GM23338 (cell line): Measurements from ENCODE around the gene AGPAT3. TPM values are rescaled to one million over a fixed set of nuclear protein-coding genes. Genes with fewer than 3 reads are reported as not detected.

Source experiments
- ATAC-seq: fragments of 200-7000 bp; cut with Tn5 transposase; 3 replicates; pipeline ENCODE4 v1.9.1; 2020
- DNase-seq: peaks from one replicate; pipeline ENCODE4 v3.0.0-alpha.2; 2015; ENCODE audit warnings: low spot score
- H2AFZ ChIP-seq: fragments of 200-600 bp; sonication (generic); 2 replicates; pipeline ENCODE4 v1.8.0; 2016; ENCODE audit warnings: antibody characterized with exemption, mild to moderate bottlenecking, moderate library complexity
- H3F3A ChIP-seq: fragments of 200-600 bp; sonication (generic); replicated peaks from 2 replicates; pipeline ENCODE4 v1.8.0; 2017; ENCODE audit warnings: antibody characterized with exemption, mixed run types, low read depth
- H3K27ac ChIP-seq: fragments of 200-600 bp; sonication (generic); 2 replicates; pipeline ENCODE4 v1.6.1; 2016; ENCODE audit warnings: low read depth
- H3K27me3 ChIP-seq: fragments of 200-600 bp; sonication (generic); 2 replicates; pipeline ENCODE4 v1.8.0; 2016; ENCODE audit warnings: mild to moderate bottlenecking, mixed run types, moderate library complexity; ENCODE audit not compliant: insufficient read depth
- H3K36me3 ChIP-seq: fragments of 200-600 bp; sonication (generic); 2 replicates; pipeline ENCODE4 v1.8.0; 2016; ENCODE audit warnings: mild to moderate bottlenecking; ENCODE audit not compliant: insufficient read depth
- H3K4me1 ChIP-seq: fragments of 200-600 bp; sonication (generic); 2 replicates; pipeline ENCODE4 v1.8.0; 2016; ENCODE audit warnings: mild to moderate bottlenecking, moderate library complexity; ENCODE audit not compliant: insufficient read depth
- H3K4me2 ChIP-seq: fragments of 200-600 bp; sonication (generic); 2 replicates; pipeline ENCODE4 v1.7.1; 2017; ENCODE audit warnings: mixed run types
- H3K4me3 ChIP-seq: fragments of 200-600 bp; sonication (generic); 2 replicates; pipeline ENCODE4 v1.6.1; 2016; ENCODE audit warnings: mixed run types
- H3K79me2 ChIP-seq: fragments of 200-600 bp; sonication (generic); replicated peaks from 2 replicates; pipeline ENCODE4 v1.8.0; 2017; ENCODE audit warnings: mild to moderate bottlenecking; ENCODE audit not compliant: insufficient read depth
- H3K9me2 ChIP-seq: fragments of 200-600 bp; sonication (generic); 2 replicates; pipeline ENCODE4 v1.8.0; 2017; ENCODE audit not compliant: insufficient read depth
- H4K20me1 ChIP-seq: fragments of 200-600 bp; sonication (generic); replicated peaks from 2 replicates; pipeline ENCODE4 v1.8.0; 2017; ENCODE audit warnings: mild to moderate bottlenecking; ENCODE audit not compliant: insufficient read depth
- H3K27ac Mint-ChIP-seq: 2 replicates; pipeline ENCODE4 v1.8.0; 2020; ENCODE audit warnings: inconsistent platforms, mild to moderate bottlenecking, moderate library complexity, mixed read lengths
- H3K27me3 Mint-ChIP-seq: 3 replicates; pipeline ENCODE4 v1.8.0; 2022; ENCODE audit warnings: low read depth, mild to moderate bottlenecking, moderate library complexity, mixed read lengths, inconsistent platforms; ENCODE audit not compliant: insufficient read depth, poor library complexity
- H3K36me3 Mint-ChIP-seq: 3 replicates; pipeline ENCODE4 v1.8.0; 2021; ENCODE audit warnings: low read depth, mild to moderate bottlenecking, inconsistent platforms, moderate library complexity, mixed read lengths
- H3K4me1 Mint-ChIP-seq: 3 replicates; pipeline ENCODE4 v1.8.0; 2020; ENCODE audit warnings: mild to moderate bottlenecking, inconsistent platforms, mixed read lengths
- H3K4me3 Mint-ChIP-seq: 3 replicates; pipeline ENCODE4 v1.8.0; 2021; ENCODE audit warnings: moderate library complexity, mild to moderate bottlenecking, inconsistent platforms, mixed read lengths
- H3K9me3 Mint-ChIP-seq: 3 replicates; pipeline ENCODE4 v1.8.0; 2020; ENCODE audit warnings: moderate library complexity, mild to moderate bottlenecking, inconsistent platforms, mixed read lengths
- CREB1 ChIP-seq: fragments of 250-450 bp; sonication (Bioruptor Pico); IDR thresholded peaks from 2 replicates; pipeline ENCODE4 v1.5.0; 2020; ENCODE audit warnings: low read depth, mild to moderate bottlenecking, moderate library complexity
- EZH2 ChIP-seq: fragments of 200-600 bp; sonication (generic); IDR thresholded peaks from one replicate; pipeline ENCODE4 v1.8.0; 2017; ENCODE audit warnings: antibody characterized with exemption, mild to moderate bottlenecking, low read depth; ENCODE audit not compliant: unreplicated experiment
- NANOG ChIP-seq: IDR thresholded peaks from 2 replicates; pipeline ENCODE4 v1.6.1; 2016; ENCODE audit warnings: antibody characterized with exemption, borderline replicate concordance
- POLR2AphosphoS5 ChIP-seq: IDR thresholded peaks from 2 replicates; pipeline ENCODE4 v1.6.1; 2016; ENCODE audit warnings: antibody characterized with exemption, low read depth
- STAT1 ChIP-seq: IDR thresholded peaks from one replicate; pipeline ENCODE4 v1.6.1; 2016; ENCODE audit warnings: antibody characterized with exemption; ENCODE audit not compliant: unreplicated experiment
- polyA plus RNA-seq: library from polyadenylated mRNA; unstranded; fragments of >200 nt; fragmentation: Nextera tagmentation; extraction: Ambion mirVana; gene quantifications from 2 replicates; pipeline ENCODE4 v1.2.1, GENCODE V29; 2016
- total RNA-seq: library from RNA; depleted of rRNA; stranded (reverse); fragments of >200 nt; shearing (Covaris generic); gene quantifications from 2 replicates; pipeline ENCODE4 v1.2.3, GENCODE V29; 2014
- TF ChIP-seq, protein P1 (sequence below): IDR thresholded peaks from one replicate; pipeline ENCODE4 v1.6.1; 2018; ENCODE audit warnings: antibody characterized with exemption; ENCODE audit not compliant: unreplicated experiment
- TF ChIP-seq, protein P2 (sequence below): fragments of 250-450 bp; sonication (Bioruptor Pico); IDR thresholded peaks from 2 replicates; pipeline ENCODE4 v1.5.0; 2020; ENCODE audit warnings: mild to moderate bottlenecking, moderate library complexity
- TF ChIP-seq, protein P3 (sequence below): IDR thresholded peaks from 2 replicates; pipeline ENCODE4 v1.6.1; 2016; ENCODE audit warnings: antibody characterized with exemption

AGPAT3 gene
- total and polyA plus RNA-seq, 2 experiments from 2014 or later: 2.1 to 6.1 TPM

DNA sequence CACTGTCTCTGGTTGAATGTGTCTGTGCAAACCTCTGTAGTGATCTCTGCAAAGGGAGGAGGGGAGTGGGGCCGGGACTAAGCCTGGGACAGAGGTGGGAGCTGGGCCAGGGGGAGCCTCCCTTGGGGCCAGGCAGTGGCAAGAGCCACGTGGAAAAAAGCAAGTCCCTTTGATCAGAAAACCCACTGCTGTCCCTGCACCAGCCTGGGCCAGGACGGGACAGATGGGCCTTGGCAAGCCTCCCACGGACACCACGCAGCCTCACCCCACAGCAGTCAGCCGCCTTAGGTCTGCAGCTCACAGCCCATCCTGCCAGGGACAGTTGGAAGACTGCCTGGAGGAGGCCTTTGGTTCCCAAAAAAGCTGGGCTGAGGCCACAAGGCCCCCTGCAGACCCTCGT, 135.3 kb downstream of the AGPAT3 start:
- Histone ChIP-seq H2AFZ (no peak overlapping the region), H3K4me3 (no peak overlapping the region), H3K27me3 (no peaks in the 10 kb centered on the region), H3K27ac (no peak overlapping the region), H3K4me2 (no peak overlapping the region), H3K79me2 (no peaks in the 10 kb centered on the region), H3F3A (no peaks in the 10 kb centered on the region), H3K9me2 (no peaks in the 10 kb centered on the region), H4K20me1 (no peaks in the 10 kb centered on the region), H3K36me3 (no peaks in the 10 kb centered on the region), H3K4me1 (no peaks in the 10 kb centered on the region)
- Mint-ChIP-seq H3K4me3 (no peak overlapping the region), H3K27ac (no peak overlapping the region), H3K27me3 (peaks cover 5% of the 10 kb centered on the region), H3K4me1 (no peaks in the 10 kb centered on the region), H3K36me3 (no peaks in the 10 kb centered on the region), H3K9me3 (no peaks in the 10 kb centered on the region)
- DNase-seq: no peak
- no peak for ATAC-seq
- no peak for TF ChIP-seq STAT1
- TF ChIP-seq CREB1 (CRISPR knock-in tag): no peak
- TF ChIP-seq NANOG: no peak

DNA sequence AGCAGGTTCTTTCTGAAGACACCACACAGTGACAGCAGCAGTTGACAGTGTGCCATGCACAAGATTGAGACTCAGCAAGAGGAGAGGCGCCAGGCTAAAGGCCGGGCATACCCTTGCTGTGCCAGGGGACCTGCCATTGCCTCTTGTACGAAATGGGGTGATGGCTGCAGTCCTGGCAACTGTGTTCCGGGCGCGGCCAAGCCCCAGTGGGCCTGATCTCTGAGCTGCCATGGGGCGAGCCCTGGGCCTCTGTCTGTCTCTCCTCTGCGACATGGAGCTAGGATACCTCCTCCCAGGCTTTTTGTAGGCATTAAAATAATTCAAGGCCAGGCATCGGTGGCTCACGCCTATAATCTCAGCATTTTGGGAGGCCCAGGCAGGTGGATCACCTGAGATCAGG, 137.5 kb downstream of the AGPAT3 start:
- no peaks in the 10 kb centered on the region for H3K4me1 Mint-ChIP-seq

More for the DNA sequence above, 137.5 kb downstream of the AGPAT3 start:
- H3K4me3 Mint-ChIP-seq: no peak overlapping the region
- TF ChIP-seq NANOG (no peak), EZH2 (no peak), POLR2AphosphoS5 (no peak), STAT1 (no peak)
- TF ChIP-seq, protein P1, sequence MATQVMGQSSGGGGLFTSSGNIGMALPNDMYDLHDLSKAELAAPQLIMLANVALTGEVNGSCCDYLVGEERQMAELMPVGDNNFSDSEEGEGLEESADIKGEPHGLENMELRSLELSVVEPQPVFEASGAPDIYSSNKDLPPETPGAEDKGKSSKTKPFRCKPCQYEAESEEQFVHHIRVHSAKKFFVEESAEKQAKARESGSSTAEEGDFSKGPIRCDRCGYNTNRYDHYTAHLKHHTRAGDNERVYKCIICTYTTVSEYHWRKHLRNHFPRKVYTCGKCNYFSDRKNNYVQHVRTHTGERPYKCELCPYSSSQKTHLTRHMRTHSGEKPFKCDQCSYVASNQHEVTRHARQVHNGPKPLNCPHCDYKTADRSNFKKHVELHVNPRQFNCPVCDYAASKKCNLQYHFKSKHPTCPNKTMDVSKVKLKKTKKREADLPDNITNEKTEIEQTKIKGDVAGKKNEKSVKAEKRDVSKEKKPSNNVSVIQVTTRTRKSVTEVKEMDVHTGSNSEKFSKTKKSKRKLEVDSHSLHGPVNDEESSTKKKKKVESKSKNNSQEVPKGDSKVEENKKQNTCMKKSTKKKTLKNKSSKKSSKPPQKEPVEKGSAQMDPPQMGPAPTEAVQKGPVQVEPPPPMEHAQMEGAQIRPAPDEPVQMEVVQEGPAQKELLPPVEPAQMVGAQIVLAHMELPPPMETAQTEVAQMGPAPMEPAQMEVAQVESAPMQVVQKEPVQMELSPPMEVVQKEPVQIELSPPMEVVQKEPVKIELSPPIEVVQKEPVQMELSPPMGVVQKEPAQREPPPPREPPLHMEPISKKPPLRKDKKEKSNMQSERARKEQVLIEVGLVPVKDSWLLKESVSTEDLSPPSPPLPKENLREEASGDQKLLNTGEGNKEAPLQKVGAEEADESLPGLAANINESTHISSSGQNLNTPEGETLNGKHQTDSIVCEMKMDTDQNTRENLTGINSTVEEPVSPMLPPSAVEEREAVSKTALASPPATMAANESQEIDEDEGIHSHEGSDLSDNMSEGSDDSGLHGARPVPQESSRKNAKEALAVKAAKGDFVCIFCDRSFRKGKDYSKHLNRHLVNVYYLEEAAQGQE: no peak
- TF ChIP-seq, protein P2, sequence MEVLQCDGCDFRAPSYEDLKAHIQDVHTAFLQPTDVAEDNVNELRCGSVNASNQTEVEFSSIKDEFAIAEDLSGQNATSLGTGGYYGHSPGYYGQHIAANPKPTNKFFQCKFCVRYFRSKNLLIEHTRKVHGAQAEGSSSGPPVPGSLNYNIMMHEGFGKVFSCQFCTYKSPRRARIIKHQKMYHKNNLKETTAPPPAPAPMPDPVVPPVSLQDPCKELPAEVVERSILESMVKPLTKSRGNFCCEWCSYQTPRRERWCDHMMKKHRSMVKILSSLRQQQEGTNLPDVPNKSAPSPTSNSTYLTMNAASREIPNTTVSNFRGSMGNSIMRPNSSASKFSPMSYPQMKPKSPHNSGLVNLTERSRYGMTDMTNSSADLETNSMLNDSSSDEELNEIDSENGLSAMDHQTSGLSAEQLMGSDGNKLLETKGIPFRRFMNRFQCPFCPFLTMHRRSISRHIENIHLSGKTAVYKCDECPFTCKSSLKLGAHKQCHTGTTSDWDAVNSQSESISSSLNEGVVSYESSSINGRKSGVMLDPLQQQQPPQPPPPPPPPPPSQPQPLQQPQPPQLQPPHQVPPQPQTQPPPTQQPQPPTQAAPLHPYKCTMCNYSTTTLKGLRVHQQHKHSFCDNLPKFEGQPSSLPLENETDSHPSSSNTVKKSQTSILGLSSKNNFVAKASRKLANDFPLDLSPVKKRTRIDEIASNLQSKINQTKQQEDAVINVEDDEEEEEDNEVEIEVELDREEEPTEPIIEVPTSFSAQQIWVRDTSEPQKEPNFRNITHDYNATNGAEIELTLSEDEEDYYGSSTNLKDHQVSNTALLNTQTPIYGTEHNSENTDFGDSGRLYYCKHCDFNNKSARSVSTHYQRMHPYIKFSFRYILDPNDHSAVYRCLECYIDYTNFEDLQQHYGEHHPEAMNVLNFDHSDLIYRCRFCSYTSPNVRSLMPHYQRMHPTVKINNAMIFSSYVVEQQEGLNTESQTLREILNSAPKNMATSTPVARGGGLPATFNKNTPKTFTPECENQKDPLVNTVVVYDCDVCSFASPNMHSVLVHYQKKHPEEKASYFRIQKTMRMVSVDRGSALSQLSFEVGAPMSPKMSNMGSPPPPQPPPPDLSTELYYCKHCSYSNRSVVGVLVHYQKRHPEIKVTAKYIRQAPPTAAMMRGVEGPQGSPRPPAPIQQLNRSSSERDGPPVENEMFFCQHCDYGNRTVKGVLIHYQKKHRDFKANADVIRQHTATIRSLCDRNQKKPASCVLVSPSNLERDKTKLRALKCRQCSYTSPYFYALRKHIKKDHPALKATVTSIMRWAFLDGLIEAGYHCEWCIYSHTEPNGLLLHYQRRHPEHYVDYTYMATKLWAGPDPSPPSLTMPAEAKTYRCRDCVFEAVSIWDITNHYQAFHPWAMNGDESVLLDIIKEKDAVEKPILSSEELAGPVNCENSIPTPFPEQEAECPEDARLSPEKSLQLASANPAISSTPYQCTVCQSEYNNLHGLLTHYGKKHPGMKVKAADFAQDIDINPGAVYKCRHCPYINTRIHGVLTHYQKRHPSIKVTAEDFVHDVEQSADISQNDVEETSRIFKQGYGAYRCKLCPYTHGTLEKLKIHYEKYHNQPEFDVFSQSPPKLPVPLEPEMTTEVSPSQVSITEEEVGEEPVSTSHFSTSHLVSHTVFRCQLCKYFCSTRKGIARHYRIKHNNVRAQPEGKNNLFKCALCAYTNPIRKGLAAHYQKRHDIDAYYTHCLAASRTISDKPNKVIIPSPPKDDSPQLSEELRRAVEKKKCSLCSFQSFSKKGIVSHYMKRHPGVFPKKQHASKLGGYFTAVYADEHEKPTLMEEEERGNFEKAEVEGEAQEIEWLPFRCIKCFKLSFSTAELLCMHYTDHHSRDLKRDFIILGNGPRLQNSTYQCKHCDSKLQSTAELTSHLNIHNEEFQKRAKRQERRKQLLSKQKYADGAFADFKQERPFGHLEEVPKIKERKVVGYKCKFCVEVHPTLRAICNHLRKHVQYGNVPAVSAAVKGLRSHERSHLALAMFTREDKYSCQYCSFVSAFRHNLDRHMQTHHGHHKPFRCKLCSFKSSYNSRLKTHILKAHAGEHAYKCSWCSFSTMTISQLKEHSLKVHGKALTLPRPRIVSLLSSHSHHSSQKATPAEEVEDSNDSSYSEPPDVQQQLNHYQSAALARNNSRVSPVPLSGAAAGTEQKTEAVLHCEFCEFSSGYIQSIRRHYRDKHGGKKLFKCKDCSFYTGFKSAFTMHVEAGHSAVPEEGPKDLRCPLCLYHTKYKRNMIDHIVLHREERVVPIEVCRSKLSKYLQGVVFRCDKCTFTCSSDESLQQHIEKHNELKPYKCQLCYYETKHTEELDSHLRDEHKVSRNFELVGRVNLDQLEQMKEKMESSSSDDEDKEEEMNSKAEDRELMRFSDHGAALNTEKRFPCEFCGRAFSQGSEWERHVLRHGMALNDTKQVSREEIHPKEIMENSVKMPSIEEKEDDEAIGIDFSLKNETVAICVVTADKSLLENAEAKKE (CRISPR knock-in tag): no peak
- TF ChIP-seq, protein P3, sequence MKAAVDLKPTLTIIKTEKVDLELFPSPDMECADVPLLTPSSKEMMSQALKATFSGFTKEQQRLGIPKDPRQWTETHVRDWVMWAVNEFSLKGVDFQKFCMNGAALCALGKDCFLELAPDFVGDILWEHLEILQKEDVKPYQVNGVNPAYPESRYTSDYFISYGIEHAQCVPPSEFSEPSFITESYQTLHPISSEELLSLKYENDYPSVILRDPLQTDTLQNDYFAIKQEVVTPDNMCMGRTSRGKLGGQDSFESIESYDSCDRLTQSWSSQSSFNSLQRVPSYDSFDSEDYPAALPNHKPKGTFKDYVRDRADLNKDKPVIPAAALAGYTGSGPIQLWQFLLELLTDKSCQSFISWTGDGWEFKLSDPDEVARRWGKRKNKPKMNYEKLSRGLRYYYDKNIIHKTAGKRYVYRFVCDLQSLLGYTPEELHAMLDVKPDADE: no peak
- no peak for DNase-seq
- H3K9me3 Mint-ChIP-seq: no peaks in the 10 kb centered on the region
- ATAC-seq: no peak
- H3K4me3 ChIP-seq: no peak overlapping the region
- H3K79me2 ChIP-seq: no peaks in the 10 kb centered on the region
- H3F3A ChIP-seq: no peaks in the 10 kb centered on the region
- no peak overlapping the region for H2AFZ ChIP-seq
- no peaks in the 10 kb centered on the region for H4K20me1 ChIP-seq
- no peak overlapping the region for H3K27ac ChIP-seq
- H3K4me1 ChIP-seq: no peaks in the 10 kb centered on the region
- no peak overlapping the region for H3K27ac Mint-ChIP-seq
- no peaks in the 10 kb centered on the region for H3K36me3 Mint-ChIP-seq
- H3K36me3 ChIP-seq: no peaks in the 10 kb centered on the region
- H3K9me2 ChIP-seq: no peaks in the 10 kb centered on the region
- H3K27me3 Mint-ChIP-seq: peaks cover 5% of the 10 kb centered on the region
- no peaks in the 10 kb centered on the region for H3K27me3 ChIP-seq
- H3K4me2 ChIP-seq: no peak overlapping the region
